HG03558 (cell line): Measurements from ENCODE around the gene CILP.
"Not testable (repeated sequence)": the region's sequence is repeated elsewhere in the genome, so short reads cannot be mapped to it uniquely, and the experiment has no call there.

Experiments used
- ATAC-seq: cut with Tn5 transposase; IDR thresholded peaks from one replicate; pipeline ENCODE4 v1.9.1; 2021; ENCODE audit warnings: moderate number of reproducible peaks; ENCODE audit not compliant: unreplicated experiment; ENCODE audit errors: extremely low read depth

Gene CILP

GRCh38 chr15:65210770-65211481 is at the start of gene CILP:
CILP (minus strand) TSS chr15:65211473; CDS start chr15:65209755, 1,718 bp downstream.
- no peak for ATAC-seq

- ATAC-seq: no peak
Measured at GRCh38 chr15:65260968-65261367, 49.7 kb upstream of the CILP start.

- ATAC-seq: no peak
Measured at GRCh38 chr15:65259367-65259797, 48.1 kb upstream of the CILP start.

- no peak for ATAC-seq
Measured at GRCh38 chr15:65258375-65259262, 47.3 kb upstream of the CILP start.

GRCh38 chr15:65255486-65256140 is 44.3 kb upstream of the CILP start:
- ATAC-seq: no peak

GRCh38 chr15:65254758-65255157 is 43.5 kb upstream of the CILP start:
- no peak for ATAC-seq

- no peak for ATAC-seq
Measured at GRCh38 chr15:65254356-65254755, 43.1 kb upstream of the CILP start.

GRCh38 chr15:65249641-65250040 is 38.4 kb upstream of the CILP start:
- no peak for ATAC-seq

GRCh38 chr15:65248511-65249255 is 37.4 kb upstream of the CILP start:
- ATAC-seq: no peak

GRCh38 chr15:65246939-65247338 is 35.7 kb upstream of the CILP start:
- no peak for ATAC-seq

GRCh38 chr15:65246026-65246714 is 34.9 kb upstream of the CILP start:
- no peak for ATAC-seq

- no peak for ATAC-seq
Measured at GRCh38 chr15:65245096-65245856, 34.0 kb upstream of the CILP start.

GRCh38 chr15:65244638-65245037 is 33.4 kb upstream of the CILP start:
- ATAC-seq: no peak

GRCh38 chr15:65236443-65236842 is 25.2 kb upstream of the CILP start:
- ATAC-seq: not testable (repeated sequence)

- no peak for ATAC-seq
Measured at GRCh38 chr15:65233696-65234095, 22.4 kb upstream of the CILP start.

GRCh38 chr15:65232520-65232919 is 21.2 kb upstream of the CILP start:
- no peak for ATAC-seq

GRCh38 chr15:65231306-65231705 is 20.0 kb upstream of the CILP start:
- no peak for ATAC-seq

GRCh38 chr15:65226901-65227300 is 15.6 kb upstream of the CILP start:
- not testable (repeated sequence) for ATAC-seq

GRCh38 chr15:65226221-65226620 is 14.9 kb upstream of the CILP start:
- ATAC-seq: no peak
